Activated naive CD4-positive, alpha-beta T cell treated with Interleukin-2 at 50 U/mL for 16 hours (primary cell): ENCODE results near the gene ATP13A3.

ENCODE experiments used
- DNase-seq: peaks from one replicate; pipeline ENCODE4 v3.0.0-alpha.2; 2020

Gene ATP13A3

DNA sequence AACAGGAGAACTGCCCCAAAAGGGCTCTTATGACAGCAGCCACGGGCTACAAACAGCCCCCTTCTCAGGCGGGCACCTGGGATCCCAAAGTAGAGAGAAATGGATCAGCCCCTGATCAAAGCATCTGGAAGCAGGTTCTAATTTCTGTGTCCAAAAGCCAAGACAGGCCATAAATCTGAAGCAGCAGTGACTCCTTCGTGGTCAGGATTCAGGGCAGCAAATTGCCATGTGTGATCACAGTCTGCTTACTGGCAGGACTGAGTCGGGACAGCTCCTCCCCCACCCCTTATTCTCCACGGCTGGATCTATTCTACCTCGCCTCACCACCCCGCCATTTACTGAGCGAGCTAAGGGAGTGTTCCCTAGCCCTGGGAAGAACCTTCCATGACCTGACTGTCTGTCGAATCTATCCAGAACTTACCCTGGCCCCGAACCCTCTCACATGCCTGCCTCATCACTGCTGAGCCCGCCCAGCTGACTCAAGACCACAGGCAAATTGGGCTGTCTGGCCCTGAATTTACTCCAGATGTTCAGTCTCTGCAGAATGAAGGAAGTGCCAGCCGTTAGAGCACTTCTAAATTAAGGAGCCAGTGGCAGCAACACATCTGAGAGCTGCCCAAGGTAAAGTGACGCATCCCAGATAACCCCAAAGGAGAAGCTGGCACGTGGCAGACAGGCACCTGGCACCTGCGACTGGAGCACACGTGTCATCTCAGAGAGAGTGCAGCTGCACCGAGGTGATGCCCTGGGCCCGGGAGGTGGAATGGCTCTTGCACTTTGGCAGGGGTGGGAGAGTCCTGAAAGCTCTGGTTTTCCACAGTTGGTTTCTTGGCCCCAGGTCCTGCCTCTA, 118.6 kb downstream of the ATP13A3 start:
- no peak for DNase-seq

DNA sequence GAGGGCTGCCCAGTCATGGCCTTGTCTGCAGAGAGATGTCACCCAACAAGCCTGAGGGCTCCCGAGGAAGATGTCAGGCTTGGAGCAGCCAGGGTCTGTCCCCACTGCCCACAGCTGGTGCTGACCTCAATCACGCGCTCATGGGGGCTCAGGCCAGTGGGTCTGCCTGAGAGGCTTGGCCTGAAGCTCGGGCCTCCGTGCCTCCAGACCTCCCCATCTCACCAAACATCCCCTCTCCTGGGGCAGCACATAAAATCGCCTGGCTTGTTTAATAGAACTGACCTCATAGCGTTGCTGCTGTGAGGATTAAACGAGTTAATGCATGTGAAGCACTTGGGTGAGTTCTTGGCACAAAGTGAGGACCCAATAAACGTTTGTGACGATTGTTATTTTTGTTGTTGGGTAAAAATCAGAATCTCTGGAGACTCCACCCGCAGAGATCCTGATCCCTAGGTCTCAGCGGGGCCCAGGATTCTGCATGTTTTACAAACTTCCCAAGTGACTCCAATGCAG, 120.8 kb downstream of the ATP13A3 start:
- no peak for DNase-seq

DNA sequence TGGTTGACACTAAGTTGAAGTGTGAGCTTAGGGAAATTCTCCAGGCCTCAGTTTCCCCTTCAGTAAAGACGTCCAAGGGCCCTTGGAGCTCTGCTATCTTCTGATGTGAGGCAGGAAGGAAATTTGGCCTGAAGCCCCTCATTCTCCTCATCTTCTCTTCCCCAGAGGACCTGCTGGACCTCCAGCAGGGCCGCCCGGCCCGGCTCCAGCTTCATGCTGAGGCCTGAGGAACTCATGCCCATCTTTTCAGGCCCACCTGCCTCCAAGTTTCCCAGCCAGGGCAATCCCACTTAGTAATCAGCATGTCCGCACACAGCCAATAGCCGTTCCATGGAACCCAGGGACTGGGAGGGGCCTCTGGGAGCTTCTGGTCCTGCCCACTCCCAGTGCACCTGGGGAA, 121.3 kb downstream of the ATP13A3 start:
- DNase-seq: no peak

DNA sequence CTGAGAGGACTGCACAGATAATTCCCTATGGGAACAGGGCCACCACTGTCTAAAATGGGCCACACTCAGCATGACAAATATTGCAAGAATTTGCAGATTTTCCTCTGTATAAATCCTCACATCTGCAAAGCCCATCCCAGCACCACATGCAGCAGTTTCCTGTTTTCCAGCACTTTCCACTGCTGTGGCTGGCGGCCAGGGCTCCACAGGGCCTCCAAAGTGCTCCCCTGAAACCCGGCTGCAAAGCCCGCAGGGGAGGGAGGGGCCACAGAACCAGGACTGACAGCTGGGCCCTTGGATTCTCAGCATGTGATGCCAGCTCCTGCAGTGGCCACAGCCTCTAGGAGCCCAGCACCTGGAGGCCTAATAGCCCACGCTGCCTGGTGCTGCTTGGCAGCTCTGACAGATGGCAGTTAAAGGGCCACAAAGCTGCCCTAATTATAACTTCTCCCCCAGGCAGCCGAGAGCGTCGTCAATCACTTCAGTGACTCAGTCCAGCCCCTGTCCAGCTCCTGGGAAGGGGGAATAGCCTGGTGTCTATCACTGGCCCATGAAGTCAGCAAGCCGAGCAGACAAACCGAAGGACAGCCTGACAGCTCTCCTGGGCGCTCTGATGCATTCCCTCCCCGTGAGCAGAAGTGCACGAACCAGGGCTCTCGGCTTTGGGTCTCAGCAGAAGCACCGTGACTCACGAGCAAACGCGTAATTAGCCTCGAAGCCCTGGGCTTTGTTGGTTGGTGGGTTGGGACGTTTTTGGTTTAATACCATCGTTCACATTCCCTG, 122.0 kb downstream of the ATP13A3 start:
- DNase-seq: no peak

DNA sequence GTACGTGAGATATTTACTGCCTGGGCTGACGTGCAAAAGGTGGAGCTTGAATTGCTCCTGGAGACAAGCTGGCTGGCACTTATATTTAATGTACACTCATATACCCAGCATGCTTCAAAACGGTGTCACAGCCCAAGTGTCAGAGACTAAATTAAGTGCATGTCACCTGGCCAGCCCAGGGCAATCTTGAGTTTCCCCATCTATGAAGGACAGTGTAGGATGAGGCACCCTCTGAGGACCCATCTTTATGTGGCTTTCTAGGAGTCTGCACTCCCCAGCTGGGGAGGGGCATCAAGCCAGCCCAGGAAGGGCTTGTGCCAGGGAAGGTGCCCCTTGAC, 122.5 kb downstream of the ATP13A3 start:
- DNase-seq: no peak

DNA sequence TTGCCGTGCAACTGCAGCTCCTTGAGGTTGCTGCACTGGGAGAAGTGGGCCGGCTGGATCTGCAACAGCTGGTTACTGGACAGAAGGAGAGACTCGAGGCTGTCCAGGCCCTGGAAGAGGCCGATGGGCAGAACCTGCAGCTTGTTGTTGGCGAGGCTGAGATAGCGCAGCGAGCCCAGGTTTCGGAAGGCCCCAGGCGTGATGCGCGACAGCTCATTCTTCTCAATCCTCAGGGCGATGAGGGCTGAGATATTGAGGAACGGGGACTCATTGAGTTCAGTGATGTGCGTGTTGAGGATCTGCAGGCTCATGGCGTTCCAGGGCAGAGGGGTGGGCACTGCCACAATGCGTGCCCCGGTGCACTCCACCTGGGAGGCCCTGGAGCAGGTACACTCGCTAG, 126.2 kb downstream of the ATP13A3 start:
- no peak for DNase-seq

DNA sequence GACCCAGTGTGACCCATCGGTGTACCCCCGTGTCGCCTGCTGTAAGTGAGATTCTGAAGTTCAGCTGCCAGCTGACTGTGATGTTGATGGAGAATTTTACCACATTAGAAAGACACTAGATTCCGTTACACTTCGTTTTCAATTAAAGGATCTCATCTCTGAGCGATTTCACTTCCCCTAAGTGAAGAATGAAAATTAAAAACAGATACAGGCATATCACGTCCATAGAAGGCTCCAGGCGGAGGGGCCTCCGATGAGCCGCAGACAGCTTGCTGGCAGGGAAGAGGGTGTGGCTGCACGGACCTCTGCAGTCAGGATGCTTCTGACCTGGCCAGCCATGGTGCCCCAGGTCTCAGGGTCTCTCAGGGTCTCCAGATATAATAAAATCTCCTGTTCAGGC, 129.1 kb downstream of the ATP13A3 start:
- no peak for DNase-seq

DNA sequence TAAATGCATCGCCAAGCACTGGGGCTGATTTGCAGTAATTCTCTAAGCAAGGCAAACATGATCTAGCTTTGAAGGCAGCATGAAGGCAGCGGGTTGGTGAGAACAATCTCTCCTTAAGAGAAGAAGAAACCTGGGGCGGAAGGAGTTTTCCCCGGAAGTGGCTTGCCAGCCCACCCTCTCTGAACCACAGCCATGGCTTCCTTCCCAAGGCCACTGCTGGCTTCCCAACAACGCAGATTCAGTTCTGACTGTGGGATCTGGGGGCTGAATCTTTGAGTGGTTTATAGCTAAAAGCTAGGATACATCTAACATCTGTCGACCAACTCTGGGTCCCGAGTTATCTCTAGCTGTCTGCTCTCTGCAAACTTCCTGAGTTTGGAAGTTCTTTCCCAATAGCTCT, 131.4 kb downstream of the ATP13A3 start:
- no peak for DNase-seq

DNA sequence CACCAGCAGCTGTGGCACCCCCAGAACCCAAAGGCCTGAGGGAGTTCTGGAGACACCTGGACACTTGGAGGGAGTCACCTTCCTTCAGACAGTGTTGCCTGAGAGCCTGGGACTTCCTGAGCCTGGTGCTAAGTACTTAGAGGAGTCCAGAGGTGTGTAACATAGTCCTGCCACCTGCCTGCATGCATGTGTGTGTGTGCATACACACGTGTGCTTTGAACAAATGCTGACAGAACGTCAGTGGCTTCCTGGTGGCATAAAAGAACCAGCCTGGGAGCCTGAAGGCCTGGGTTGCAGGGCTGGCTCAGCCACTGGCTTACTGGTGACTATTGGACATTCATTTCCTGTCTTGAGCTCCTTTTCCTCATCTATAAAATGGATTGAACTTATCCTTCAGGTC, 132.5 kb downstream of the ATP13A3 start:
- DNase-seq: no peak
